ENCODE measurements around the gene TMEM14A.

TMEM14A gene

GRCh38 chr6:52670502-52671409, at the start of gene TMEM14A:
Gene TMEM14A, plus strand, starts transcription at chr6:52671113. Its CDS starts 5,990 bp downstream, at chr6:52677103.
- Histone ChIP-seq H3K4me3 (peak within 1 kb of the TSS; percentile 41 to 64 (median 54)), H3K27ac (peak within 1 kb of the TSS in 18 of 21 experiments; percentile 14 to 88 (median 60))

GRCh38 chr6:52621631-52622030, 49.3 kb upstream of the TMEM14A start:
- H3K27ac ChIP-seq: no peak overlapping the region
- no peak overlapping the region for H3K4me3 ChIP-seq

- Histone ChIP-seq H3K4me3 (no peak overlapping the region), H3K27ac (no peak overlapping the region)
These were observed 48.1 kb upstream of the TMEM14A start for GRCh38 chr6:52622810-52623209.

GRCh38 chr6:52632011-52632410, 38.9 kb upstream of the TMEM14A start:
- Histone ChIP-seq H3K27ac (no peak overlapping the region), H3K4me3 (no peak overlapping the region)

- Histone ChIP-seq H3K4me3 (no peak overlapping the region), H3K27ac (no peak overlapping the region)
These were observed 36.7 kb upstream of the TMEM14A start for GRCh38 chr6:52634211-52634610.

DNA sequence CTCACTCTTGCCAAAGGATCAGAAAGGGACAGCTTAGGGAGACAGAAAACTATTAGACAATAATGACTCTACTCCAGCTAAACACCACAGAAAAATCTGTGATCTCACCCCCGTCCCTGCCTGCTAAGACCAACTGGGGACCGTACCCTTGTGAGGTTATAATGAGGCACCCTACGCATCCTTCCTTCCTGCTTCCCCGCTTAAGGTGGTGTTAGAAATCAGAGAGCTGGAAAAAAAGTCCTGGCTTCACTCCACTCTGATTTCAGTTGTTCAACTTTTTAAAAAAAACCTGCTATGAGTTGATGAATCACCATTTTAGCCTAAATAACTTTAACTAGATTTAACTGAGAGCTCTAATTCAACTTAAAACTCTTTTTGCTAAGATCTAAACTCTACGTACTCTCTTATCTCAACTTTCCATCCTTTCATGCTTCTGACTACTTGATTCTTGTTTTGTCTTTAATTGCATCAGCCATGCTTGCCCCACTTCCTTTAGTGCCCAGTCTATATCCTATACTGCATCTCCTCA, 35.8 kb upstream of the TMEM14A start:
- Histone ChIP-seq H3K4me3 (no peak overlapping the region), H3K27ac (no peak overlapping the region)

- no peak overlapping the region for H3K27ac ChIP-seq
- no peak overlapping the region for H3K4me3 ChIP-seq
These were observed 34.1 kb upstream of the TMEM14A start for GRCh38 chr6:52636830-52637229.

GRCh38 chr6:52639493-52639892, 31.4 kb upstream of the TMEM14A start:
- no peak overlapping the region for H3K4me3 ChIP-seq
- H3K27ac ChIP-seq: no peak overlapping the region

DNA sequence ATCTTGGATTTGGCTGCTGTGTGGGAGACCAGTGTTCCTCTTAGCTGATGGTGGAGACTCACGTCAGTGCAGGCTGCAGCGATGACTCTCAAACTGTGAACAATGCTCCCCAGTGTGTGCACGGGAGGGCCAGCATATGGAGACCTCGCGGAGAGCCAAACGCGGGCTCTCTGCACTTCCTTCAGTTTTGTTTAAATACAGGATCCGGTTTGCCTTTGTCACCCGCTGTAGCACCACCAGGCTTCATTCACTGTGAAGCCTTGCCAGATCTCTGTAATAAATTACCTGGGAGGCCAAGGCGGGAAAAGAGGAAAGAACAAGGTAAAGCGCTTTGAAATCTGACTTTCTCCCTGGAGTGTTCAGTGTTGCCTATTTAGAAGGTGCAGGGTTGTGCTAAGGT, 30.7 kb upstream of the TMEM14A start:
- Histone ChIP-seq H3K27ac (no peak overlapping the region), H3K4me3 (no peak overlapping the region)

GRCh38 chr6:52640916-52641315, 30.0 kb upstream of the TMEM14A start:
- H3K27ac ChIP-seq: no peak overlapping the region
- no peak overlapping the region for H3K4me3 ChIP-seq

GRCh38 chr6:52641388-52641787, 29.5 kb upstream of the TMEM14A start:
- no peak overlapping the region for H3K27ac ChIP-seq
- H3K4me3 ChIP-seq: no peak overlapping the region

- H3K4me3 ChIP-seq: no peak overlapping the region
- no peak overlapping the region for H3K27ac ChIP-seq
These were observed 29.1 kb upstream of the TMEM14A start for GRCh38 chr6:52641826-52642225.

- Histone ChIP-seq H3K27ac (no peak overlapping the region), H3K4me3 (no peak overlapping the region)
These were observed 28.5 kb upstream of the TMEM14A start for GRCh38 chr6:52642368-52642767.

- no peak overlapping the region for H3K4me3 ChIP-seq
- H3K27ac ChIP-seq: no peak overlapping the region
These were observed 27.8 kb upstream of the TMEM14A start for GRCh38 chr6:52643158-52643557.

DNA sequence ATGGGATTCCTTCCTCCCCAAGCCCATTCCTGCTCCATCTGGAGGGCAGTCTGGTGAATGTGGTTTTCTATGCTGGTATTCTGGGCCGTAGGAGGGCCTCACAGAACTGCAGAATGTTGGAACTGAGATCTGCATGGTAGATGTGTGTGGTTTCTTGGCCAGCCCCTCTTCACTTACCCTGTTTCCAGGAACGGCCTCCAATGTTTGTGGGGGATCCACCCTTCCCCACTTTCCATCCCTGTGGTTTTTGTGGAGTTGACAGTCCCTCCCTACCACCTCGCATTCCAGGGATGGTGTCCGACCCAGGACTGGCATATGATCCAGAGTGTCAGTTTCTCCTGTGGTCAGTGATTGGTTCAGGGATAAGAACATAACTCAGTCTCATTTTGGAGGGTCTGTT, 26.7 kb upstream of the TMEM14A start:
- Histone ChIP-seq H3K4me3 (no peak overlapping the region), H3K27ac (no peak overlapping the region)

- no peak overlapping the region for H3K27ac ChIP-seq
- no peak overlapping the region for H3K4me3 ChIP-seq
These were observed 24.9 kb upstream of the TMEM14A start for GRCh38 chr6:52645976-52646375.

GRCh38 chr6:52647199-52647598, 23.7 kb upstream of the TMEM14A start:
- Histone ChIP-seq H3K4me3 (no peak overlapping the region), H3K27ac (no peak overlapping the region)

- Histone ChIP-seq H3K4me3 (no peak overlapping the region), H3K27ac (peak overlapping the region in 3 of 21 experiments; percentile 18 to 48 (median 29))
These were observed 21.3 kb upstream of the TMEM14A start for GRCh38 chr6:52649536-52650160.

DNA sequence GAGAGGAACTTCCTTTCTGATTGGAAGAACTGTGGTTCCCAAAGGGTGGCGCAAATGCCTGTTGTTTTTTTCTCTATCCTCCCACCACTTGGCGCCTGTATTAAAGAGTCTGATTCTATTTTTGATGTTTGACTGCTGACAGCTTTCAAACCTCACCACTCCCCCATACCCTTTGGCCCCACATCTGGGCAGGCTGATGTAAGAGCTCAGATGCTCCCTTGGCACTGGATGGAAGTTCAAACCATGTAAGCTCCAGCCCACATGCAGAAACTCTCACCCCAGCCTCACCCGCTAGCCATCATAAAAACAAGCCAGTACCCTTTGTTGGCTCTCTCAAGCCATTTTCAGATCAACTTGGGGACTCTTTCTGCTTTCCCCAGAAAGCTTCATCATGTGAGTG, 20.0 kb upstream of the TMEM14A start:
- no peak overlapping the region for H3K27ac ChIP-seq

DNA sequence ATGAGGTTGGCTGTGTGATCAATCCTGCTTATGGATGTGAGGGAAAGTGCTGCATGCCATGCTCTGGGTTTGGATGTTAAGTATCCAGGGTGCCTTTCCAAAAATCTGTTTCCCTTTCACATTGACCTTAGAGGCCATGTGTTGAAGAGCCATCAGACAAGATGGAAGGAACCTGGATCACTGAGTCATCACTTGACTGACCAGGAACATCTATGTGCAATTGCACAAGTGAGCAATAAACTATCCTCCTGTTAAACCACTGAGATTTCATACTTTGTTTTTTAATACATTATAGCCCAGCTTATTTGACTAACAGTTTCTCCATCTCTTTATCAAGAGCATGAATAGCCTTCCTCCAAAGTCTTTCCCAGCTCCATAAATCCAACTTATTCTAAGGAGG, 17.8 kb upstream of the TMEM14A start:
- Histone ChIP-seq H3K27ac (no peak overlapping the region), H3K4me3 (no peak overlapping the region)

More for the DNA sequence above, 20.0 kb upstream of the TMEM14A start:
- H3K4me3 ChIP-seq: no peak overlapping the region

DNA sequence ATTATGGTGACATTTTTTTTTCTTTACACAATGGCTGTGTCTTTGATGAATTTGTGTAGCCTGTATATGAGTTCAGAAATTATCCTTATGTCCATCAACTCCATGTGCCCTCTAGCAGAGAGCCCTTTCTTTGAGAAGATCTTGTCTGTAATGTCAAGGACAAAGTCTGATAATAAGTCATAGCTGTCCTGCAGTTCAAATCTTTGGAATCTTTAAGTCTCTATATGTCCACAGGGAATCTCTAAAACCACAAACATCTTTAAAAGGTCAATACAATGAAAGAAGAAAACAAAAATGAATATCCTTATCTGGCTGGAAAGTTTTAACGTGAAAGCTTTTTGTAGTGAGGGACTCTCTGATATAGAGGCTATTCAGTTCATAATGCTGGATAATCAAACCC, 16.9 kb upstream of the TMEM14A start:
- no peak overlapping the region for H3K27ac ChIP-seq
- no peak overlapping the region for H3K4me3 ChIP-seq

All from skin epidermis (tissue), 12 donors.